ENCODE results near the gene MRC2.

Gene MRC2

GRCh38 chr17:62719586-62719985, 92.1 kb downstream of the MRC2 start:
- Histone ChIP-seq H3K27me3 (no peaks in the 10 kb centered on the region), H3K9me3 (no peaks in the 10 kb centered on the region), H3K4me3 (ENCODE audit: low read depth, low read length) (no peak overlapping the region), H3K4me1 (peaks cover 21% of the 10 kb centered on the region), H3K36me3 (no peaks in the 10 kb centered on the region)
- no peak for TF ChIP-seq CTCF (IDR thresholded peaks at IDR 0.05; ENCODE audit: low read depth, low read length)
- DNase-seq = no peak

GRCh38 chr17:62720126-62720850, 92.8 kb downstream of the MRC2 start:
- Histone ChIP-seq H3K4me3 (ENCODE audit: low read depth, low read length) (no peak overlapping the region), H3K4me1 (peaks cover 22% of the 10 kb centered on the region), H3K27me3 (no peaks in the 10 kb centered on the region), H3K9me3 (no peaks in the 10 kb centered on the region), H3K36me3 (no peaks in the 10 kb centered on the region)
- TF ChIP-seq CTCF (IDR thresholded peaks at IDR 0.05; ENCODE audit: low read depth, low read length) = peak; percentile 63
- no peak for DNase-seq

- TF ChIP-seq CTCF (IDR thresholded peaks at IDR 0.05; ENCODE audit: low read depth, low read length) = no peak
- Histone ChIP-seq H3K4me1 (peaks cover 22% of the 10 kb centered on the region), H3K36me3 (no peaks in the 10 kb centered on the region), H3K27me3 (no peaks in the 10 kb centered on the region), H3K9me3 (no peaks in the 10 kb centered on the region), H3K4me3 (ENCODE audit: low read depth, low read length) (no peak overlapping the region)
- no peak for DNase-seq
These were observed 95.2 kb downstream of the MRC2 start for GRCh38 chr17:62722625-62723024.

- no peaks in the 10 kb centered on the region for H3K36me3 ChIP-seq
- TF ChIP-seq CTCF (IDR thresholded peaks at IDR 0.05; ENCODE audit: low read depth, low read length) = no peak
- no peaks in the 10 kb centered on the region for H3K27me3 ChIP-seq
- H3K9me3 ChIP-seq = no peaks in the 10 kb centered on the region
- peaks cover 14% of the 10 kb centered on the region for H3K4me1 ChIP-seq
- peak; percentile 75 for DNase-seq
- H3K4me3 ChIP-seq (ENCODE audit: low read depth, low read length) = peak overlapping the region; percentile 50
These were observed 96.4 kb downstream of the MRC2 start for GRCh38 chr17:62723842-62724241.

- no peak for DNase-seq
- H3K36me3 ChIP-seq = no peaks in the 10 kb centered on the region
- H3K9me3 ChIP-seq = no peaks in the 10 kb centered on the region
- no peak for TF ChIP-seq CTCF (IDR thresholded peaks at IDR 0.05; ENCODE audit: low read depth, low read length)
- no peak overlapping the region for H3K4me3 ChIP-seq (ENCODE audit: low read depth, low read length)
- H3K27me3 ChIP-seq = no peaks in the 10 kb centered on the region
- peaks cover 13% of the 10 kb centered on the region for H3K4me1 ChIP-seq
These were observed 97.1 kb downstream of the MRC2 start for GRCh38 chr17:62724398-62725146.

- Histone ChIP-seq H3K27me3 (no peaks in the 10 kb centered on the region), H3K9me3 (no peaks in the 10 kb centered on the region), H3K4me3 (ENCODE audit: low read depth, low read length) (no peak overlapping the region), H3K4me1 (peaks cover 13% of the 10 kb centered on the region), H3K36me3 (no peaks in the 10 kb centered on the region)
- DNase-seq = no peak
- TF ChIP-seq CTCF (IDR thresholded peaks at IDR 0.05; ENCODE audit: low read depth, low read length) = no peak
These were observed 98.3 kb downstream of the MRC2 start for GRCh38 chr17:62725791-62726249.

Measured in BE2C (cell line).